ENCODE data around the gene EDEM3. TPM values are rescaled to one million over a fixed set of nuclear protein-coding genes. Genes with fewer than 3 reads are reported as not detected.

Gene EDEM3
- polyA plus RNA-seq, 1 donor (not counting 4 experiments of a cell fraction or from before 2014, with no cell fraction given): 23.6 TPM

GRCh38 chr1:184739070-184739469, 15.6 kb downstream of the EDEM3 start:
- TF ChIP-seq, protein P1, sequence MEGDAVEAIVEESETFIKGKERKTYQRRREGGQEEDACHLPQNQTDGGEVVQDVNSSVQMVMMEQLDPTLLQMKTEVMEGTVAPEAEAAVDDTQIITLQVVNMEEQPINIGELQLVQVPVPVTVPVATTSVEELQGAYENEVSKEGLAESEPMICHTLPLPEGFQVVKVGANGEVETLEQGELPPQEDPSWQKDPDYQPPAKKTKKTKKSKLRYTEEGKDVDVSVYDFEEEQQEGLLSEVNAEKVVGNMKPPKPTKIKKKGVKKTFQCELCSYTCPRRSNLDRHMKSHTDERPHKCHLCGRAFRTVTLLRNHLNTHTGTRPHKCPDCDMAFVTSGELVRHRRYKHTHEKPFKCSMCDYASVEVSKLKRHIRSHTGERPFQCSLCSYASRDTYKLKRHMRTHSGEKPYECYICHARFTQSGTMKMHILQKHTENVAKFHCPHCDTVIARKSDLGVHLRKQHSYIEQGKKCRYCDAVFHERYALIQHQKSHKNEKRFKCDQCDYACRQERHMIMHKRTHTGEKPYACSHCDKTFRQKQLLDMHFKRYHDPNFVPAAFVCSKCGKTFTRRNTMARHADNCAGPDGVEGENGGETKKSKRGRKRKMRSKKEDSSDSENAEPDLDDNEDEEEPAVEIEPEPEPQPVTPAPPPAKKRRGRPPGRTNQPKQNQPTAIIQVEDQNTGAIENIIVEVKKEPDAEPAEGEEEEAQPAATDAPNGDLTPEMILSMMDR (optimal IDR thresholded peaks at IDR 0.05 in 1 of 3, IDR thresholded peaks at IDR 0.05 in 1 of 3, conservative IDR thresholded peaks at IDR 0.05 in 1 of 3; ENCODE audit: extremely low read depth in 1 of 3, insufficient read depth in 2 of 3, low read length in 3 of 3): no peak
- TF ChIP-seq EZH2 (IDR thresholded peaks at IDR 0.05; ENCODE audit: low read length): no peak
- H3K9ac ChIP-seq (ENCODE audit: control insufficient read depth, extremely low read depth, insufficient read depth, low read length): no peak overlapping the region

GRCh38 chr1:184734980-184735379, 19.7 kb downstream of the EDEM3 start:
- no peaks in the 10 kb centered on the region for H3K79me2 ChIP-seq (ENCODE audit: control insufficient read depth, insufficient read depth, low read length)
- no peak overlapping the region for H3K9ac ChIP-seq (ENCODE audit: control insufficient read depth, extremely low read depth, insufficient read depth, low read length)
- FAIRE-seq (no peak), DNase-seq (ENCODE audit: low read depth, low spot score) (no peak)
- dilution Hi-C loops (cut with MboI; ENCODE audit: extremely low pct_ligation_motif_present, low sequenced_read_pairs): no loop called here
- no peak overlapping the region for H3K27ac ChIP-seq (ENCODE audit: control insufficient read depth, insufficient read depth, low read length)
- H3K4me3 ChIP-seq (ENCODE audit: control insufficient read depth in 2 of 3, extremely low read depth in 1 of 3, insufficient read depth in 2 of 3, low read depth in 1 of 3, low read length in 3 of 3): no peak overlapping the region
- no peaks in the 10 kb centered on the region for H3K4me1 ChIP-seq (ENCODE audit: control insufficient read depth, extremely low read depth, insufficient read depth, low read length)
- H3K4me2 ChIP-seq (ENCODE audit: control insufficient read depth, extremely low read depth, insufficient read depth, low read depth, low read length): no peak overlapping the region
- H2AFZ ChIP-seq (ENCODE audit: control insufficient read depth, low read length): no peak overlapping the region
- no peaks in the 10 kb centered on the region for H3K9me1 ChIP-seq (ENCODE audit: control insufficient read depth, extremely low read depth, insufficient read depth, low read length)
- H3K36me3 ChIP-seq (ENCODE audit: control insufficient read depth in 2 of 2, extremely low read depth in 1 of 2, insufficient read depth in 2 of 2, low read length in 2 of 2): peaks cover 3 to 7% of the 10 kb centered on the region in 2 experiments
- H3K27me3 ChIP-seq (ENCODE audit: control insufficient read depth, extremely low read depth, insufficient read depth, low read length): no peaks in the 10 kb centered on the region
- TF ChIP-seq, protein P1 (optimal IDR thresholded peaks at IDR 0.05 in 1 of 3, IDR thresholded peaks at IDR 0.05 in 1 of 3, conservative IDR thresholded peaks at IDR 0.05 in 1 of 3; ENCODE audit: extremely low read depth in 1 of 3, insufficient read depth in 2 of 3, low read length in 3 of 3): no peak
- no peak for TF ChIP-seq EZH2 (IDR thresholded peaks at IDR 0.05; ENCODE audit: low read length)
- no peaks in the 10 kb centered on the region for H3K9me3 ChIP-seq (ENCODE audit: control insufficient read depth, low read depth, low read length)
- H4K20me1 ChIP-seq (ENCODE audit: control insufficient read depth, extremely low read depth, insufficient read depth, low read length): no peaks in the 10 kb centered on the region

More at GRCh38 chr1:184739070-184739469, 15.6 kb downstream of the EDEM3 start:
- H3K36me3 ChIP-seq (ENCODE audit: control insufficient read depth in 2 of 2, extremely low read depth in 1 of 2, insufficient read depth in 2 of 2, low read length in 2 of 2): peaks cover 0 to 4% of the 10 kb centered on the region in 2 experiments
- H2AFZ ChIP-seq (ENCODE audit: control insufficient read depth, low read length): no peak overlapping the region
- no peaks in the 10 kb centered on the region for H3K4me1 ChIP-seq (ENCODE audit: control insufficient read depth, extremely low read depth, insufficient read depth, low read length)
- no peak overlapping the region for H3K27ac ChIP-seq (ENCODE audit: control insufficient read depth, insufficient read depth, low read length)
- no peak overlapping the region for H3K4me2 ChIP-seq (ENCODE audit: control insufficient read depth, extremely low read depth, insufficient read depth, low read depth, low read length)
- H3K9me1 ChIP-seq (ENCODE audit: control insufficient read depth, extremely low read depth, insufficient read depth, low read length): no peaks in the 10 kb centered on the region
- no peaks in the 10 kb centered on the region for H4K20me1 ChIP-seq (ENCODE audit: control insufficient read depth, extremely low read depth, insufficient read depth, low read length)
- no peaks in the 10 kb centered on the region for H3K27me3 ChIP-seq (ENCODE audit: control insufficient read depth, extremely low read depth, insufficient read depth, low read length)
- no peak overlapping the region for H3K4me3 ChIP-seq (ENCODE audit: control insufficient read depth in 2 of 3, extremely low read depth in 1 of 3, insufficient read depth in 2 of 3, low read depth in 1 of 3, low read length in 3 of 3)
- H3K79me2 ChIP-seq (ENCODE audit: control insufficient read depth, insufficient read depth, low read length): no peaks in the 10 kb centered on the region
- no peaks in the 10 kb centered on the region for H3K9me3 ChIP-seq (ENCODE audit: control insufficient read depth, low read depth, low read length)
- dilution Hi-C loops (cut with MboI; ENCODE audit: extremely low pct_ligation_motif_present, low sequenced_read_pairs): no loop called here
- DNase-seq (ENCODE audit: low read depth, low spot score): no peak
- FAIRE-seq: no peak

Data from keratinocyte (primary cell).